GM23248 (cell line): ENCODE data around the gene PML. TPM values are rescaled to one million over a fixed set of nuclear protein-coding genes. Genes with fewer than 3 reads are reported as not detected.

Experiments used
- DNase-seq: peaks from one replicate; pipeline ENCODE4 v3.0.0-alpha.2; 2015
- H2AFZ ChIP-seq: fragments of 200-600 bp; sonication (generic); 2 replicates; pipeline ENCODE4 v1.6.1; 2016; ENCODE audit warnings: antibody characterized with exemption
- H3F3A ChIP-seq: fragments of 200-600 bp; sonication (generic); 2 replicates; pipeline ENCODE4 v1.6.1; 2016; ENCODE audit warnings: mild to moderate bottlenecking, antibody characterized with exemption, mixed run types; ENCODE audit not compliant: insufficient read depth
- H3K27ac ChIP-seq: fragments of 200-600 bp; sonication (generic); 2 replicates; pipeline ENCODE4 v1.5.1; 2016; ENCODE audit warnings: mild to moderate bottlenecking
- H3K27me3 ChIP-seq: fragments of 200-600 bp; sonication (generic); replicated peaks from 2 replicates; pipeline ENCODE4 v1.6.1; 2016; ENCODE audit warnings: mild to moderate bottlenecking; ENCODE audit not compliant: insufficient read depth
- H3K36me3 ChIP-seq: fragments of 200-600 bp; sonication (generic); 2 replicates; pipeline ENCODE4 v1.6.1; 2016; ENCODE audit warnings: low read depth, mild to moderate bottlenecking
- H3K4me1 ChIP-seq: fragments of 200-600 bp; sonication (generic); 2 replicates; pipeline ENCODE4 v1.6.1; 2016; ENCODE audit warnings: mild to moderate bottlenecking; ENCODE audit not compliant: insufficient read depth
- H3K4me2 ChIP-seq: fragments of 200-600 bp; sonication (generic); one replicate; pipeline ENCODE4 v1.6.1; 2016; ENCODE audit warnings: mild to moderate bottlenecking; ENCODE audit not compliant: unreplicated experiment
- H3K4me3 ChIP-seq: fragments of 200-600 bp; sonication (generic); 2 replicates; pipeline ENCODE4 v1.5.1; 2016; ENCODE audit warnings: mild to moderate bottlenecking
- H3K79me2 ChIP-seq: fragments of 200-600 bp; sonication (generic); 2 replicates; pipeline ENCODE4 v1.6.1; 2016; ENCODE audit warnings: mild to moderate bottlenecking; ENCODE audit not compliant: insufficient read depth
- H3K9ac ChIP-seq: fragments of 200-600 bp; sonication (generic); 2 replicates; pipeline ENCODE4 v1.6.1; 2016; ENCODE audit warnings: mild to moderate bottlenecking
- H3K9me2 ChIP-seq: fragments of 200-600 bp; sonication (generic); 2 replicates; pipeline ENCODE4 v1.6.1; 2016; ENCODE audit warnings: mixed run types, mild to moderate bottlenecking, moderate library complexity; ENCODE audit not compliant: insufficient read depth
- H3K9me3 ChIP-seq: fragments of 200-600 bp; sonication (generic); one replicate; pipeline ENCODE4 v1.6.1; 2017; ENCODE audit warnings: low read depth
- H4K20me1 ChIP-seq: fragments of 200-600 bp; sonication (generic); 2 replicates; pipeline ENCODE4 v1.6.0; 2016; ENCODE audit not compliant: insufficient read depth
- EZH2 ChIP-seq: fragments of 200-600 bp; sonication (generic); IDR thresholded peaks from 2 replicates; pipeline ENCODE4 v1.6.1; 2018; ENCODE audit warnings: antibody characterized with exemption, mild to moderate bottlenecking; ENCODE audit not compliant: insufficient read depth, poor library complexity, severe bottlenecking
- EZH2phosphoT487 ChIP-seq: fragments of 200-600 bp; sonication (generic); IDR thresholded peaks from 2 replicates; pipeline ENCODE4 v1.6.1; 2018; ENCODE audit warnings: antibody characterized with exemption, moderate library complexity, mild to moderate bottlenecking, low read depth; ENCODE audit not compliant: insufficient read depth
- WGBS, 2 experiments: methylation state at CpG; one replicate each; pipeline ENCODE4 v1.1.6; 2015 to 2017; ENCODE audit warnings: low lambda C conversion rate in 2 of 2, low coverage in 1 of 2; ENCODE audit errors: missing lambda C conversion rate in 2 of 2; 5-methylcytosine and 5-hydroxymethylcytosine counted together
- in situ Hi-C: fragments of 300-500 bp; cut with MboI; formaldehyde crosslinking; loops from 2 replicates; pipeline ENCODE4 v1.15.0; 2020
- polyA plus RNA-seq: library from polyadenylated mRNA; unstranded; fragments of >200 nt; fragmentation: Nextera tagmentation; extraction: Ambion mirVana; gene quantifications from 2 replicates; pipeline ENCODE4 v1.2.1, GENCODE V29; 2016
- total RNA-seq: library from RNA; depleted of rRNA; stranded (reverse); fragments of >200 nt; shearing (Covaris generic); gene quantifications from 2 replicates; pipeline ENCODE4 v1.2.3, GENCODE V29; 2014

PML gene
- total and polyA plus RNA-seq, 2 experiments from 2014 or later, result 52.9 to 74.7 TPM

DNA sequence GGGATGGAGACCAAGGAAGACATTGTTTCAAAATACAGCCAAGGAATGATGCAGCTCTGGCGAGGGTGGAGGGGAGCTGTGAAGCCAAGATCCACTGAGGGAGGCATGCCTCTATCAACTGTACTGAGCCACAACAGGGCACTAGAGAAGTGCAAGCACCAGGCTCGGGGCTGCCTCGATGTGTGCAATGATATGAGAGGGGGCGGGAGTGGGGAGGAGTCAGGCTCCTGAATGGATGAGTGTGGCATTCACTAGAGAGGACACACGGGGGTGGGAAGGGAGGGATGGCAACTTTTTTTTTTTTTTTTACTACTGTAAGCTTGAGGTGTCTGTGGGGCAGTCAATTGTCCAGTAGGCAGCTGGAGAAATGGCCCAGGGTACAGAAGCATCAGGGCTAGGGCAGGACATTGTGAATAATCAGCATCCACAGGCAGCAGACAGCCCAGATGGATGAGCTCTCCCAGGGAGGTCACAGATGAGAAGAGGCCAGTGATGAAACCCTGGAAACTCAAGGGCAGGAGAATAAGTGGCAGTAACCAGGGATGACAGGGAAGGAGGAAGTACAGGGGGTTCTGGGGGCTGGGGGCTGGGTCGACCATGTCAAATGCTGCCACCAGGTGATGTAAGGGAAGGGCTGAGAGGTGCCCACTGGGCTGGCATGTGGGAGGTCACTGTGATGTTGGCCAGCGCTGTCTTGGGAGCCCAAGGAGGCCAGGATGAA, 8.3 kb upstream of the PML start:
- H3K79me2 ChIP-seq, result peaks cover 12% of the 10 kb centered on the region
- in situ Hi-C loops, result no loop called here
- DNase-seq, result peak; percentile 54
- no peaks in the 10 kb centered on the region for H3K36me3 ChIP-seq
- no peak overlapping the region for H3K27ac ChIP-seq
- 54 to 69% methylated on average over 6 to 7 of the region's 7 CpGs for WGBS, 2 experiments
- no peak overlapping the region for H3K4me2 ChIP-seq
- no peaks in the 10 kb centered on the region for H3K9me2 ChIP-seq
- no peak overlapping the region for H2AFZ ChIP-seq
- H3K4me1 ChIP-seq, result peaks cover 64% of the 10 kb centered on the region
- TF ChIP-seq EZH2 (no peak), EZH2phosphoT487 (no peak)
- H3F3A ChIP-seq, result peaks cover 30% of the 10 kb centered on the region
- no peaks in the 10 kb centered on the region for H3K27me3 ChIP-seq
- no peak overlapping the region for H3K9ac ChIP-seq
- H3K4me3 ChIP-seq, result no peak overlapping the region
- H3K9me3 ChIP-seq, result no peaks in the 10 kb centered on the region
- H4K20me1 ChIP-seq, result no peaks in the 10 kb centered on the region

DNA sequence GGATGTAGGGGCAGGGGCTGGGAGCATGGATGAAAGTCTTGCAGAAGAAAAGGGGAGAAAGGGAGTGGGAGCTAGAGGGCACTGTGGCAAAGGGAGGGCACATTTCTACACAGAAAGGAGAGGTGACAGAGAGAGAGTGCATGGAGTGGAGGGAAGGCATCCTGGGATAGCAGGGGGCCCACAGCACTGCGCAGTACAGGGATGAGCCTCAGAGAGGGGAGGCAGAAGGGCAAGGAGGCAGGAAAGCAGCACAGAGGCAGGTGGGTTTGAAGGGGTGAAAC, 7.8 kb upstream of the PML start:
- Histone ChIP-seq H3K79me2 (peaks cover 12% of the 10 kb centered on the region), H4K20me1 (no peaks in the 10 kb centered on the region), H2AFZ (no peak overlapping the region), H3K27ac (no peak overlapping the region), H3K9me2 (no peaks in the 10 kb centered on the region), H3K27me3 (no peaks in the 10 kb centered on the region), H3K4me1 (peaks cover 63% of the 10 kb centered on the region), H3K4me2 (no peak overlapping the region), H3K9ac (no peak overlapping the region), H3K36me3 (no peaks in the 10 kb centered on the region), H3K9me3 (no peaks in the 10 kb centered on the region), H3F3A (peaks cover 30% of the 10 kb centered on the region), H3K4me3 (no peak overlapping the region)
- DNase-seq, result no peak
- TF ChIP-seq EZH2phosphoT487, result no peak
- TF ChIP-seq EZH2, result no peak
- 100% methylated on average over 1 of the region's 1 CpG for WGBS, 2 experiments
- in situ Hi-C loops, result no loop called here

DNA sequence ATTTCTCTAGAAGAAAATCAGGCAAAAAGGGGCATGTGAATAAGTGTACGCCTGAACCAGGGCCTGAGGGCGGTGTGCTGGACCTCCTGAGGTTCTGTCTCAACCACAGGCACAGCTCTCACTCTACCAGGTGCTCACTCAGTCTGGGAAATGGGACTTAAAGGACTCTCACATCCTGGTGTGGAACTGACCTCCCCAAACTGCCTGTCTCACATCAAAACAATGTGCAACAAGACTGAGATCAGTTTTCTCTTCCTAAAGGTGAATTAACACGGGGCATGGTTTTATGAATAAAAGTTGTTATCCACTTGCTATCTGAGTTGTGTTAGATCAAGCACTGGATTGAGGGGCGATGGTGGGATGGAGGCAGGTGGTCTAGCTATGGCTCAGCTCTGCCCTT, 7.3 kb upstream of the PML start:
- in situ Hi-C loops, result no loop called here
- TF ChIP-seq EZH2 (no peak), EZH2phosphoT487 (no peak)
- no peaks in the 10 kb centered on the region for H3K27me3 ChIP-seq
- no peaks in the 10 kb centered on the region for H3K36me3 ChIP-seq
- H3K9me2 ChIP-seq, result no peaks in the 10 kb centered on the region
- DNase-seq, result no peak
- H3K4me1 ChIP-seq, result peaks cover 57% of the 10 kb centered on the region
- no peak overlapping the region for H2AFZ ChIP-seq
- 97 to 100% methylated on average over 4 of the region's 4 CpGs for WGBS, 2 experiments
- H4K20me1 ChIP-seq, result no peaks in the 10 kb centered on the region
- H3K9me3 ChIP-seq, result no peaks in the 10 kb centered on the region
- no peak overlapping the region for H3K27ac ChIP-seq
- H3K4me3 ChIP-seq, result no peak overlapping the region
- no peak overlapping the region for H3K9ac ChIP-seq
- H3K79me2 ChIP-seq, result peaks cover 12% of the 10 kb centered on the region
- H3K4me2 ChIP-seq, result no peak overlapping the region
- peaks cover 25% of the 10 kb centered on the region for H3F3A ChIP-seq

DNA sequence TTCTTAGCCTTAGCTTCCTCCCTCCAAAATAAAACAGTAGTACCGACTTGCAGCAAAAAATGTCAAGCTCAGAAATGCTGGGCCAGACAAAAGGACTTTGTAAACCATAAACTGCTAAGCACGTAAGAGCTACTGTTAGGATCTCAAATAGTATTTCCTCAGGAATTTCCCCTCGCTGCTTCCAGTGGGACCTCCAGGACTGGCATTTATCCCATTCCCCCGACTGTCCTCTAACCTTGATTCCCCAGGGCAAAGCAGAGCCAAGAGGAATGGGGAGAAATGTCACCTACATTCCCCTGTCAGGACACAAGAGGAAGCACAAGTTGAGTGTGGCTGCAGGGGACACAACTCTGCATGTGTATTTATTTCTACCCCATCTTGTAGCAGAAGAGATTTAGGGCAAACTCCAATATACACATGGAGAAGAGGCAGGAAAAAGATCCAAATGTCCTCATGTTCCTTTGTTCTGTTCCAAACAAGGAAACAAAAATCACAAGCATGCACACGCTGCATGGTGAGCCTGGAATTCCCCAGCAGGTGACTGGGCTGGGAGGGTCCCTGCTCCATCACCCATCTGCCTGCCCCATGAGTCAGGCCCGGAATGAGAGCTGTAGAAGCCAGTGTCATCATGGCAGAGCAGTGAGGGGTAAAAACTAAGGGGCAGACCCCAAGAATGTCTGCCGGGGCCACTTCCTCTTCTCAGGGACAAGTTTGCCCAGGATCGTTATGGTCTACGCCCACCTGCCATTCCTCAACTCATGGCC, 6.7 kb upstream of the PML start:
- WGBS, 2 experiments, result 78 to 84% methylated on average over 9 of the region's 9 CpGs
- Histone ChIP-seq H3K4me3 (no peak overlapping the region), H3K27me3 (no peaks in the 10 kb centered on the region), H3K9ac (no peak overlapping the region), H3K4me2 (no peak overlapping the region), H3K9me3 (no peaks in the 10 kb centered on the region), H4K20me1 (no peaks in the 10 kb centered on the region), H3K79me2 (peaks cover 12% of the 10 kb centered on the region), H3K9me2 (no peaks in the 10 kb centered on the region), H3K4me1 (peaks cover 55% of the 10 kb centered on the region), H3F3A (peaks cover 23% of the 10 kb centered on the region), H2AFZ (no peak overlapping the region), H3K27ac (0 out of 2 replicates have a peak overlapping the region, but pooled peaks have one; percentile 75), H3K36me3 (no peaks in the 10 kb centered on the region)
- TF ChIP-seq EZH2phosphoT487 (no peak), EZH2 (no peak)
- in situ Hi-C loops, result no loop called here
- DNase-seq, result peak; percentile 30
